ENCODE results near the gene OTOF.

Gene OTOF

DNA sequence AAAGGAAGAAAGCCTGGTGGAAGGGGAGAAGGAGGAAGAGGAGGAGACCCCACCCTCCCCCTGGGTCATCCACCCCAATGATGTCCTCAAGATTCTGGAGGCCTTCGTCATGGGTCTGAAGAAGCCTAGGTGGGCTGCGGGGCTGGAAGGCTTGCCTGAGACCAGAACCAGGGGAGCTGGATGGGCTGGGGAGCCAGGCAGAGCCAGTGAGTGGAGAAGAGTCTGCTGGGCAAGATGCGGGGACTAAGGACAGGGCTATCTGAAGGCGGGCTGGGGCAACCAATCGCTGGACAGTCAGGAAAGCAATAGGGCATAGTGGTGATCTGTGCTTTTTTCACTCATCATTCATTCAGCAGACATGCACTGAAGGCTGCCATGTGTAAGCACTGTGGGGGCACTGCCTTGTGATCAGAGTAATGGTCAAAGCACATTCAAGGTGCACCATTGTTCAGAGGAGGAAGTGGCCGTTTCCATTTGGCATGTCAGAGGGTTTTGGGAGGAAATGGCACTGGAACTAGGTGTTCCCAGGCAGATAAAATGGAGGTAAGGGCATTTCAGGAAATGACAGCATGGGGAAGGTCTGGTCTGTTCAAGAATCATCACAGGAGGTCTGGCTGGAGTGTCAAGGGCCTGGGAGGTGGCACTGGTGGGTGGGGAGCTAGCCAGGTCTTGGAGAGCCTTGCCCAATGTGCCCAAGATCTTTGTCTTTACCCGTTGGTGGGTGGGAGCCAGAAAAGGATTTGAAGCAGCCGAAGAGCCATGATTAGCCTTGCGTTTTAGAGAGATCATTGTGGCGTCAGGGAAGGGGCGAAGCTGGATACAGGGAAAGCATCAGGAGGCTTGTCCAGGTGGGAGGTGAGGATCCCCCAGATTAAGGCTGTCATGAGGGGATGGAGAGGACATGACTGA is 24.2 kb downstream of the OTOF start:
- TF ChIP-seq SIN3A (IDR thresholded peaks at IDR 0.05; ENCODE audit: borderline replicate concordance, insufficient read depth, low read length) (no peak), POLR2AphosphoS5 (IDR thresholded peaks at IDR 0.05; ENCODE audit: low read depth, low read length) (no peak), TAF1 (IDR thresholded peaks at IDR 0.05; ENCODE audit: borderline replicate concordance, insufficient read depth, low read length) (no peak), FOXP2 (optimal IDR thresholded peaks at IDR 0.05; ENCODE audit: borderline replicate concordance, extremely low read depth, extremely low read length, insufficient read depth) (no peak)
- TF ChIP-seq, protein P1, sequence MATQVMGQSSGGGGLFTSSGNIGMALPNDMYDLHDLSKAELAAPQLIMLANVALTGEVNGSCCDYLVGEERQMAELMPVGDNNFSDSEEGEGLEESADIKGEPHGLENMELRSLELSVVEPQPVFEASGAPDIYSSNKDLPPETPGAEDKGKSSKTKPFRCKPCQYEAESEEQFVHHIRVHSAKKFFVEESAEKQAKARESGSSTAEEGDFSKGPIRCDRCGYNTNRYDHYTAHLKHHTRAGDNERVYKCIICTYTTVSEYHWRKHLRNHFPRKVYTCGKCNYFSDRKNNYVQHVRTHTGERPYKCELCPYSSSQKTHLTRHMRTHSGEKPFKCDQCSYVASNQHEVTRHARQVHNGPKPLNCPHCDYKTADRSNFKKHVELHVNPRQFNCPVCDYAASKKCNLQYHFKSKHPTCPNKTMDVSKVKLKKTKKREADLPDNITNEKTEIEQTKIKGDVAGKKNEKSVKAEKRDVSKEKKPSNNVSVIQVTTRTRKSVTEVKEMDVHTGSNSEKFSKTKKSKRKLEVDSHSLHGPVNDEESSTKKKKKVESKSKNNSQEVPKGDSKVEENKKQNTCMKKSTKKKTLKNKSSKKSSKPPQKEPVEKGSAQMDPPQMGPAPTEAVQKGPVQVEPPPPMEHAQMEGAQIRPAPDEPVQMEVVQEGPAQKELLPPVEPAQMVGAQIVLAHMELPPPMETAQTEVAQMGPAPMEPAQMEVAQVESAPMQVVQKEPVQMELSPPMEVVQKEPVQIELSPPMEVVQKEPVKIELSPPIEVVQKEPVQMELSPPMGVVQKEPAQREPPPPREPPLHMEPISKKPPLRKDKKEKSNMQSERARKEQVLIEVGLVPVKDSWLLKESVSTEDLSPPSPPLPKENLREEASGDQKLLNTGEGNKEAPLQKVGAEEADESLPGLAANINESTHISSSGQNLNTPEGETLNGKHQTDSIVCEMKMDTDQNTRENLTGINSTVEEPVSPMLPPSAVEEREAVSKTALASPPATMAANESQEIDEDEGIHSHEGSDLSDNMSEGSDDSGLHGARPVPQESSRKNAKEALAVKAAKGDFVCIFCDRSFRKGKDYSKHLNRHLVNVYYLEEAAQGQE (IDR thresholded peaks at IDR 0.05; ENCODE audit: insufficient read depth in 1 of 2, low read depth in 2 of 2, low read length in 2 of 2), result no peak

DNA sequence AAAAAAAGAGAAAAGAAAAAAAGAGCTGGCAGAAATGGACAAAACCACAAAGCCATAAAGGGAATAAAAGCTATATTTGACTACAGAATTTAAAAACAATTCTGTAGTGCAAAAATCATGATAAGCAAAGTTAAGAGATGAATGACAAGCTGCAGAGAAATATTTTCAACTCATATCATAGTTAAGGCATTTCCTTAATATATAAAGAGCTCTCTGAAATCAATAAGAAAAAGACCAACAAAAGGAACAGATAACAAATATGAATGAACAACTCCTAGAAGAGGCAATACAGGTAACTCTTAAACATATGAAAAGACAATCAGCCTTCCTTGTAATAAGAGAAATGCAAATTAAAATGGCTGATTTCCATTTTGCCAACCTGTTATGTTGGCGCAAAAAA is 26.2 kb downstream of the OTOF start:
- TF ChIP-seq SIN3A (IDR thresholded peaks at IDR 0.05; ENCODE audit: borderline replicate concordance, insufficient read depth, low read length), result no peak
- no peak for TF ChIP-seq POLR2AphosphoS5 (IDR thresholded peaks at IDR 0.05; ENCODE audit: low read depth, low read length)
- no peak for TF ChIP-seq TAF1 (IDR thresholded peaks at IDR 0.05; ENCODE audit: borderline replicate concordance, insufficient read depth, low read length)
- TF ChIP-seq, protein P1 (IDR thresholded peaks at IDR 0.05; ENCODE audit: insufficient read depth in 1 of 2, low read depth in 2 of 2, low read length in 2 of 2), result no peak
- TF ChIP-seq FOXP2 (optimal IDR thresholded peaks at IDR 0.05; ENCODE audit: borderline replicate concordance, extremely low read depth, extremely low read length, insufficient read depth), result no peak

DNA sequence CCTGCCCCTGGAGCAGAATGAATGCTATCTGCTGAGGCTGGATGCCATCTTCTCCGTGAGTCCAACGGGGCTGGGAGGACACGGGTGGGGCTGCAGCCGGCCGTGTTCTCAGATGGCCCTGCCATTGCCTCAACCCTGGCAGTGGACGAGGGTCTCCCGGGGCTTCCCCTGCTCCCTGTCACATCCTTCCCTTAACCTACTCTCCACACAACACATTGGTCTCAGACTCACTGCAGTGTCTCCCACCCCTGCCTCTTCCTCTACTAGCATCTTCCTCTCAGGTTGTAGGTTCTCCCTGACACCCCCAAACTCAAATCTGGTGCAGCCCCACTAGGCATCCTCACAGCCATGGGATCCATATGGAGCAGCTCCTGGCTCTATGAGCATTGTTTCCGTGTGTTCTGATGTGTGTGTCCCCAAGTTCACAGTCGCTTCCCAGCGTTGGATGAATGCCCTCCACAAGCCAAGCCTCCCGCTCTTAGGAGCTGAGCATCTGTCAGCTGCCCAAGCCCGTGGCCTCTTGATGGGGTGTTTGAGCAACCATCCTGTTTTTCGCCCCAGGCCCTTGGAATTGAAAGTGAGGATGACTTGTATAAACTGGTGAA is 27.8 kb downstream of the OTOF start:
- TF ChIP-seq, protein P1 (IDR thresholded peaks at IDR 0.05; ENCODE audit: insufficient read depth in 1 of 2, low read depth in 2 of 2, low read length in 2 of 2), result no peak
- TF ChIP-seq SIN3A (IDR thresholded peaks at IDR 0.05; ENCODE audit: borderline replicate concordance, insufficient read depth, low read length), result no peak
- TF ChIP-seq TAF1 (IDR thresholded peaks at IDR 0.05; ENCODE audit: borderline replicate concordance, insufficient read depth, low read length), result no peak
- TF ChIP-seq FOXP2 (optimal IDR thresholded peaks at IDR 0.05; ENCODE audit: borderline replicate concordance, extremely low read depth, extremely low read length, insufficient read depth), result no peak
- TF ChIP-seq POLR2AphosphoS5 (IDR thresholded peaks at IDR 0.05; ENCODE audit: low read depth, low read length), result no peak

DNA sequence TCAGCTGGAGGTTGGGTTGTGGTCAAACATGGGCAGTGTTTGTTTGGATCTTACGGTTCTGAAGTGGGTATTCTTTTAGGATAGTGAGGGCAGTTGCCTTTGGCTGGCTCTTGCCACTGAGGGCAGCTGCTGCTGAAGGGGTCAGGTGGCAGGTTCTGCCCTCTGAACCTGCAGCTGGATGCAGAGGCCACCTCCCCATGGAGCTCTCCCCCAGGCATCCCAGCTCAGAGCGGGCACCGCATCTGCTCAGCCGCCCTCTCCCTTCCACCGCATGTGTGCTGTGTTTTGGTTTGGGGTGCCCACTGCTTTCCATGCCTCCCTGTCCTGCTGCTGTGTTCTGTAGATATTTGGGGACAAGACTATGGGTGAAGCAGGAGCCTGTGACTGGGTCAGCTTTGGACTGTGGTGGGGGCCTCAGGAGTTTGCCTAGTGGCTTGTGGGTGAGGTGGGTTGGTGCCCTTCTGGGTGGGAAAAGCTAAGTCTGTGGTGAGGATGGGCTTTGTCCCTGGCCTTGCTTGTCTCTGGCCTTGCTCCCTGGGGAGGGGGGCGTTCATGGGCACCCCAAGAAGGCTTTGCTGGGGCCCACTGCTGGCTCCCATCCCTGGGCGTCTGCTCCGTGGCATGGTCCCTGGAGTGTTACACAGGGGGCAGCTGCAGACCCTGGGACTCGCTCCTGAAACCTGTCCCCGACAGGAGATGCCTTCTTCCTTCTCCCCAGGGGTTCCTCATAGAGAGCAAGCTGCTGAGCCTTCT is 28.5 kb downstream of the OTOF start:
- TF ChIP-seq POLR2AphosphoS5 (IDR thresholded peaks at IDR 0.05; ENCODE audit: low read depth, low read length) (no peak), SIN3A (IDR thresholded peaks at IDR 0.05; ENCODE audit: borderline replicate concordance, insufficient read depth, low read length) (no peak), FOXP2 (optimal IDR thresholded peaks at IDR 0.05; ENCODE audit: borderline replicate concordance, extremely low read depth, extremely low read length, insufficient read depth) (no peak), TAF1 (IDR thresholded peaks at IDR 0.05; ENCODE audit: borderline replicate concordance, insufficient read depth, low read length) (no peak)
- TF ChIP-seq, protein P1 (IDR thresholded peaks at IDR 0.05; ENCODE audit: insufficient read depth in 1 of 2, low read depth in 2 of 2, low read length in 2 of 2), result no peak

Measured in PFSK-1 (cell line).